OCI-M1 (cell line): Measurements from ENCODE around the gene GARRE1.
A peak's percentile ranks its signal among the peaks of the same experiment; 100 is the strongest.
"Not testable (repeated sequence)": the region's sequence is repeated elsewhere in the genome, so short reads cannot be mapped to it uniquely, and the experiment has no call there.

Experiments
- DNase-seq: peaks from one replicate; lab custom pipeline; 2025; lab: John Stamatoyannopoulos, UW

GARRE1 gene

DNA sequence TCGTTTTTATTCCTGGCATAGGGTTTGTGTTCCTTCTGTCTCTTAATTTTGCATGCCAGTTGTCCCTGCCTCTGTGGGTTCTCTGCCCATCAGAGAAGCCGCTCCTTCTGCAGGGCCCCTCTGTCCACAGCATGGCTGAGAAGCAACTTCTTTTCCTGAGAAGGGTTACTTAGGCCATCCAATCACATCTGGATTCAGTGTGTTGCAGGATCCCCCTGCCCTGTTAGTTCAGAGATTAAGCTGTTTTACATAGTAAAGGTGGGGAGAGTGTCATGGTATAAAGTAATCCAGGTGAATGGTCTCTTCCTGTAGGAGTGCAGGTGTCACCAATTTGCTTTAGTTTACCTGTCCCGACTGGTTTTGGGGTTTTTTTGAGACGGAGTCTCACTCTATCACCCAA lies 22.9 kb upstream of the GARRE1 start:
- DNase-seq: no peak

- DNase-seq: peak; percentile 81
Observed at GRCh38 chr19:34232566-34233481, 21.5 kb upstream of the GARRE1 start.

DNA sequence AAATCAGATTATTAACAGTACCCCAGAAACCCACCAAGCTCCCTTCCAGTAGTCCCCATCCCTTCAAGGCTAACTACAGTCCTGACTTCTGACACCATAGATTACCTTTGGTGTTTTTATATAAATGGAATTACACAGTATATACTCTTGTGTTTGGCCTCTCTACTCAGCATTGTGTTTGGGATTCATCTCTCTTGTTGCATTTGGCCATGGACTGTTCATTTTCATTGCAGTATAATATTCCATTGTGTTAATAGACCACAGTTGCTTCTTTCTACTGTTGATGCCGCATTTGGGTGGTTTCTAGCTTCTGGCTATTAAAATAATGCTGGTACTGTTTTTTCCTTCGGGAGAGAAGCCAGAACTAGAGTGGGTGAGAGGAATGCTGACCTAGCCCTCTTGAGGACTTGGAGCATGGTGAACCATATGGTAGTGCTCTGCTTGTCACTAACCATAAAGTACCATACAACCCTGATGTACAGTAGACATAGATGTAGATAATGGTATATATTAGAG lies 18.9 kb upstream of the GARRE1 start:
- DNase-seq: no peak

DNA sequence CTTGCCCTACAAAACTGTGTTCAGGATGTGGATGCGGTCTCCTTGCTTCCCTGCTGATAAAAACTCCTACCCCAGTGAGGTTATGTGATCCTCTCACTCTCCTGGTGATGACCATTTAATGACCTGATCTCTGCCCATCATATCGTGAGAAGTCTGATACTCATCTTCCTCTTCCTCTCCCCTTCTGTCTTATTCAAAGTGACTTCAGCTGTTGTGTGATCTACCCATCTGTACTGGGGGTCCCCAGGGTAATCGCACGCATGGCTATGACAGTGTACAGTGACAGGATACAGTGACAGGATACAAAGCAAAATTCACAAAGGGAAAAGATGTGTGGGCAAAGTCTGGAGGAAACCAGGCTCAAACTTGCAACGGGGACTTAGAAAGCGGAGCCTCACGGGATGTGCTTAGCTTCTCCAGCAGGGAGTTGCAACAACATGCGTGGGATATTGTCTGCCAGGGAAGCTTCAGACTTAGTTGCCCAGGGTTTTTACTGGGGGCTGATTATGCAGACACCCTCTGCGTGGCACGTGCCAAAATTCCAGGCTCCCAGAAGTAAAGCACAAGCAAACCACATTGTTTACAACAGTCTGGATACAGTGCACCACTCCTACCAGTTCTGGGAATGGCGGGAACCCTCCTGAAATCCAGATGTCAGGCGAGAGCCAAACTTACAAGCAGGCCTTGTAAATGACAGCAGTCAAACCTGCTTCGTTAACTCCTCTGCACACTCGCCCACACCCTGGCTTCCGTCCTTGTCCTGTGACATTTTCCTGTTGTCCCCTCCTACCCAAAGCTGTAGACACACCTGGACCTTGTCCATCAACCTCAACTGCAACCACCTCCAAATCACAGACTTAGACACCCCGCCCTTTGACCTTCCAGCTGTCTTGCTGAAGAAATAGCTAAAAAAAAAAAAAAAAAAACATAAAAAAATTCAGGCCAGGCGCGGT lies 18.0 kb upstream of the GARRE1 start:
- DNase-seq: no peak

GRCh38 chr19:34237283-34237682 lies 17.1 kb upstream of the GARRE1 start:
- no peak for DNase-seq

- no peak for DNase-seq
Observed at GRCh38 chr19:34237939-34238338, 16.4 kb upstream of the GARRE1 start.

- DNase-seq: peak; percentile 21
Observed at GRCh38 chr19:34241513-34242337, 12.6 kb upstream of the GARRE1 start.

GRCh38 chr19:34243138-34243875 lies 11.0 kb upstream of the GARRE1 start:
- DNase-seq: not testable (repeated sequence)

DNA sequence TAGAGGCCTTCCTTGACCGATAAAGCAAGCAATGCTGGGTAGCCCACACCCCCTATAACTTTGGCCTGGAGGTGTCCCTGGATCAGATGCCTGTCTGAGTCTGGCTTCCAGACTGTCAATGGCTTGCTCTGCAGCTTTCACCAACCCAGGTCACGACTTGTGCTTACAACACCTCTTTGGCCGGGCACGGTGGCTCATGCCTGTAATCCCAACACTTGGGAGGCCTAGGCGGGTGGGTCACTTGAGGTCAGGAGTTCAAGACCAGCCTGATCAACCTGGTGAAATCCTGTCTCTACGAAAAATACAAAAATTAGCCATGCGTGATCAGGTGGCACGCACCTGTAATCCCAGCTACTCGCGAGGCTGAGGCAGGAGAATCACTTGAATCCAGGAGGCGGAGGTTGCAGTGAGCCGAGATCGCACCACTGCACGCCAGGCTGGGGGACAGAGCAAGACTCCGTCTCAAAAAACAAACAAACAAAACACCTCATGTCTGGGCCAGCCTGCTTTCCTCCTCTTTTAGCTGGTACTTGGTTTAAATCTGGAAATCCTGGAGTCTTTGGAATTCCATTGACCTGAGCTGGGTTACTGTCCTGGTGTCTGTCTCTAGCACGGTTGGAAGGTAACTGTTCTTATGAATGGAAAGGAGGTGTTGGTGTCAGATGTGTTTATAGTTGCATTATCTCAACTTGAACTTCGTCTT lies 10.3 kb upstream of the GARRE1 start:
- DNase-seq: no peak

GRCh38 chr19:34244611-34245299 lies 9.6 kb upstream of the GARRE1 start:
- DNase-seq: no peak

- no peak for DNase-seq
Observed at GRCh38 chr19:34246340-34246739, 8.0 kb upstream of the GARRE1 start.

DNA sequence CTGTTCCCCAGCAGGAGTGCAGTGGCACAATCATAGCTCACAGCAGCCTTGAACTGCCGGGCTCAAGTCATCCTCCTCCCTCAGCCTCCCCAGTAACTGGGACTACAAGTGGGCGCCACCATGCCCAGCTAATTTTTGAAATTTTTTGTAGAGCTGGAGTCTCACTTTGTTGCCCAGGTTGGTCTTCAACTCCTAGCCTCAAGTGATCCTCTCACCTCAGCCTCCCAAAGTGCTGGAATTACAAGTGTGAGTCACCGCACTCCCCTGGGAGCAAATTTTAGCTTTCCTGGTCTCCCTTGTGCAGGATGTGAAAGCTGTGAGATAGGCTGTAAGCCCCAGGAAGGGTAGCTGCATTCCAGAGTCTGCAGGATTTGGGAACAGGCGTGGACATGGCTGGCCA lies 5.4 kb upstream of the GARRE1 start:
- DNase-seq: no peak

DNA sequence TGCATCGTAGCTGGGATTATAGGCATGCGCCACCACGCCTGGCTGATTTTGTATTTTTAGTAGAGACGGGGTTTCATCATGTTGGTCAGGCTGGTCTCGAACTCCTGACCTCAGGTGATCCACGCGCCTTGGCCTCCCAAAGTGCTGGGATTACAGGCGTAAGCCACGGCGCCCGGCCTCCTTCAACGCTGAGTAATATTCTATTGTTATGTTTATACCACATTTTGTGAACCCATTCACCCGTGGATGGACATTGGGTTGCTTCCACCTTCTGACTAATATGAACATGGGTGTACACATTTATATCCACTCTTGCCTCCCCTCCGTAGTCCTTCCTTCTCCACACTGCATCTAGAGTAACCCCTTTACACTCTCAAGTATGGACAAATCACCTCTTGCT lies 1.2 kb upstream of the GARRE1 start:
- not testable (repeated sequence) for DNase-seq

DNA sequence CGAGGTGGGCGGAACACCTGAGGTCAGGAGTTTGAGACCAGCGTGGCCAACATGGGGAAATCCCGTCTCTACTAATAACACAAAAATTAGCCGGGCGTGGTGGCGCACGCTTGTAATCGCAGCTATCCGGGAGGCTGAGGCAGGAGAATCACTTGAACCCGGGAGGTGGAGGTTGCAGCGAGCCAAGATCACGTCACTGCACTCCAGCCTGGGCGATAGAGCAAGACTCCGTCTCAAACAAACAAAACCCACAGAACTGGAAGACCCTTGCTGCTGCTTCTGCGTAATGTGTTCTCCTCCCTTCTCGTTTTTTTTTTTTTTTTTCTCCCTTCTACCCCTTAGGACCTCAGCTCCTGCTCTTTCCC lies 691 bp upstream of the GARRE1 start:
- not testable (repeated sequence) for DNase-seq

DNA sequence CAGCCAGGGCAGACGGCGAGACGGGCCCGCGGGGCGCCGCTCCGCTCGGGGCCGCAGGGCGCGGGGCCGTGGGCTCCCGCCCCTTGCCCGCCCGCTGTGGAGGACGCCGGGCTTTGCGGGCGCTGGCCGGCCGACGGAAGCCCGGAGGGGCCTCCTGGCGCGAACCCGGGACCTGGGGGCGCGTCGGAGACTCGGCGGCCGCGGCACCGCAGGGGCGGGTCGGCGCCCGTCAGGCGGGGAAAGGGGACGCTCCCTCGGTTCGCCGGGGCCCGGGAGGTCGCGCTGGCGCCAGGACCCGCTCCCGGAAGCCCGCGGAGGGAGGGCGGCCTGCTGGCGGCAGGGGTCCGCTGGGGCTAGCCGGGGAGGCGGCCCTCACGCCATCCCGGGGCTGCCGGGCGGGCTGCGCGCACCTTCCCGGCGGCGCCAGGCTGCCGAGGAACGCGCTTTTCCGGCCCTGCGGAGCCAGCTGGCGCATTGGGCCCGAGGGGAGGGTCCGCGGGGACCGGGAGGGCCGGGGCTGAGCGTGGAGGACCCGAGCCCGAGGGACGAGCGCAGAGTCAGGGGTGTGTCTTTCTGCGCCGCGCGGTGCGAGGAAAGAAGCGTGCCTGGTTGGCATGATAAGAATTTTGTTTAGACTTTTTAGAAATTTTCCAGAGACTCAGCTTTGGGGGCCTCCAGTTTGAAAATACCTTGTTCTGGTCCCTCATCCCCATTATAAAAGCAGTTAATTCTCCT lies 511 bp downstream of the GARRE1 start:
- DNase-seq: peak; percentile 69

GRCh38 chr19:34255546-34255945 lies 1.2 kb downstream of the GARRE1 start:
- no peak for DNase-seq

- DNase-seq: no peak
Observed at GRCh38 chr19:34256835-34257558, 2.6 kb downstream of the GARRE1 start.

DNA sequence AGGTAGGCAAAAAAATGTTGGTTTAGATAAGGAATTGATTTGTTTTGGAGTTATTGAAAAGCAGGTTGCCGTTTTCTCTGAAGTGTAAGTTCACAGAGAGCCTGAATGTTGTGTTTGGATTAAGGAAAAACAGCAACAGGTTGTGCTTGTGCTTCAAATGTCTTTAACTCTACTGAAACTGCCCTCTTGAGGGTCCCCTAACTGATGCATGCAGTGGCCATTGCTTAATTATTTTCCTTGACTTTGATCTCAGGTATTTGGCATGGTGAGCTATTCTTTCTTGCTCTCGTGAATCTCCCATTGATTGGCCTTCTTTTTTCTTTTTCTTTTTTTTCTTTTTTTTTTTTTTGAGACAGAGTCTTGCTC lies 3.2 kb downstream of the GARRE1 start:
- no peak for DNase-seq
